GM19463 (cell line): ENCODE measurements around the gene ZNF687.
A peak's percentile ranks its signal among the peaks of the same experiment; 100 is the strongest.
"Not testable (repeated sequence)": the region's sequence is repeated elsewhere in the genome, so short reads cannot be mapped to it uniquely, and the experiment has no call there.

ENCODE experiments used
- ATAC-seq: cut with Tn5 transposase; IDR thresholded peaks from one replicate; pipeline ENCODE4 v1.9.1; 2021; ENCODE audit warnings: mild to moderate bottlenecking, moderate library complexity; ENCODE audit not compliant: unreplicated experiment

The ZNF687 gene

GRCh38 chr1:151281969-151282882, at the start of gene ZNF687:
Gene ZNF687, plus strand, starts transcription at chr1:151282299. Its CDS starts 3,993 bp downstream, at chr1:151286292.
- ATAC-seq, result peak; percentile 87

GRCh38 chr1:151235235-151235634, 46.9 kb upstream of the ZNF687 start:
- ATAC-seq, result no peak

GRCh38 chr1:151237678-151238466, 44.2 kb upstream of the ZNF687 start:
- ATAC-seq, result no peak

- no peak for ATAC-seq
These were observed 43.7 kb upstream of the ZNF687 start for GRCh38 chr1:151238467-151238739.

- no peak for ATAC-seq
These were observed 39.7 kb upstream of the ZNF687 start for GRCh38 chr1:151242442-151242841.

- ATAC-seq, result no peak
These were observed 38.3 kb upstream of the ZNF687 start for GRCh38 chr1:151243683-151244216.

- no peak for ATAC-seq
These were observed 35.3 kb upstream of the ZNF687 start for GRCh38 chr1:151246786-151247185.

- ATAC-seq, result no peak
These were observed 30.2 kb upstream of the ZNF687 start for GRCh38 chr1:151251656-151252470.

- ATAC-seq, result peak; percentile 95
These were observed 27.6 kb upstream of the ZNF687 start, which contains the start of gene PSMD4 for GRCh38 chr1:151254217-151255213. Gene PSMD4, plus strand, starts transcription at chr1:151254734. Its CDS starts 49 bp downstream, at chr1:151254783.

- no peak for ATAC-seq
These were observed 26.7 kb upstream of the ZNF687 start for GRCh38 chr1:151255381-151255780.

- ATAC-seq, result no peak
These were observed 22.7 kb upstream of the ZNF687 start for GRCh38 chr1:151259351-151259750.

GRCh38 chr1:151265446-151266236, 16.5 kb upstream of the ZNF687 start:
- ATAC-seq, result no peak

- no peak for ATAC-seq
These were observed 15.8 kb upstream of the ZNF687 start for GRCh38 chr1:151266315-151266714.

- ATAC-seq, result no peak
These were observed 15.3 kb upstream of the ZNF687 start for GRCh38 chr1:151266821-151267220.

- no peak for ATAC-seq
These were observed 14.3 kb upstream of the ZNF687 start for GRCh38 chr1:151267760-151268159.

- ATAC-seq, result no peak
These were observed 8.1 kb upstream of the ZNF687 start for GRCh38 chr1:151273924-151274466.

- ATAC-seq, result not testable (repeated sequence)
These were observed 6.8 kb upstream of the ZNF687 start for GRCh38 chr1:151275341-151275740.

- ATAC-seq, result no peak
These were observed 4.8 kb upstream of the ZNF687 start for GRCh38 chr1:151277249-151277648.
